Activated T-helper 2 cell treated with anti-CD3 and anti-CD28 coated beads, Interferon-gamma antibody, Interleukin-2, Interleukin-4, amounts not matched to agents 10 μg/mL and 5 μg/mL and 100 μg/mL, durations not matched to agents 14 hours and 24 hours and 36 hours (primary cell): ENCODE data around the gene TUBA1A. TPM values are rescaled to one million over a fixed set of nuclear protein-coding genes. Genes with fewer than 3 reads are reported as not detected.
"Not testable (repeated sequence)": the region's sequence is repeated elsewhere in the genome, so short reads cannot be mapped to it uniquely, and the experiment has no call there.

Source experiments
- DNase-seq: peaks from one replicate; pipeline ENCODE4 v3.0.0; 2021; ENCODE audit warnings: low spot score
- H3K27ac Mint-ChIP-seq: one replicate; pipeline ENCODE4 v1.8.0; 2021; ENCODE audit warnings: mixed read lengths
- H3K27me3 Mint-ChIP-seq: one replicate; pipeline ENCODE4 v1.8.0; 2021; ENCODE audit warnings: low read depth, mixed read lengths
- H3K36me3 Mint-ChIP-seq: one replicate; pipeline ENCODE4 v1.8.0; 2021; ENCODE audit warnings: low read depth, mixed read lengths
- H3K4me1 Mint-ChIP-seq: one replicate; pipeline ENCODE4 v1.8.0; 2021; ENCODE audit warnings: low read depth, mixed read lengths
- H3K4me3 Mint-ChIP-seq: one replicate; pipeline ENCODE4 v1.8.0; 2021; ENCODE audit warnings: low read depth, mild to moderate bottlenecking, moderate library complexity, mixed read lengths
- H3K9me3 Mint-ChIP-seq: one replicate; pipeline ENCODE4 v1.8.0; 2021; ENCODE audit warnings: mixed read lengths
- intact Hi-C: fragments of 100-400 bp; cut with micrococcal nuclease; formaldehyde crosslinking; loops from one replicate; pipeline ENCODE4 v1.15.1; 2023
- total RNA-seq: library from RNA; stranded (reverse); gene quantifications from 2 replicates; pipeline ENCODE4 v1.2.3, GENCODE V29; 2022

TUBA1A gene
- total RNA-seq, 1 donor from 2014 or later, result 86.9 TPM

GRCh38 chr12:49223122-49223521 lies 34.2 kb upstream of the TUBA1A start:
- intact Hi-C loops, result no loop called here
- no peak for DNase-seq
- no peaks in the 10 kb centered on the region for H3K4me1 Mint-ChIP-seq
- no peaks in the 10 kb centered on the region for H3K36me3 Mint-ChIP-seq
- H3K27ac Mint-ChIP-seq, result no peak overlapping the region
- H3K4me3 Mint-ChIP-seq, result no peak overlapping the region
- no peaks in the 10 kb centered on the region for H3K9me3 Mint-ChIP-seq
- H3K27me3 Mint-ChIP-seq, result no peaks in the 10 kb centered on the region

DNA sequence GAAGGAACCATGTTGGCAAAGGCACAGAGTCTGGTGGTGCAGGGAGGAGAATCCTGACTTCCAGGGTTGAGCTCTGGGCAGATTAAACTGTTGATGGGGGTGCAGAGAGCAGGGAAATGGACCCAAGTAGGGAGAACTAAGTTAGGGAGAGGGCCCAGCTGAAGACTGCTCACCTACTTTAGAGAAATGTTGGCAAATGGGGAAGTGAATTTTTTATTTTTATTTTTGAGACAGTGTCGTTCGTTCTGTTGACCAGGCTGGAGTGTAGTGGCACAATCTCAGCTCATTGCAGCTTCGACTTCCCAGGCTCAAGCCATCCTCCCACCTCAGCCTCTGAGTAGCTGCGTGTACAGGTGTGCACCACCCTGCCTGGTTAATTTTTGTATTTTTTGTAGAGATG lies 32.1 kb upstream of the TUBA1A start:
- intact Hi-C loops, result no loop called here
- no peak for DNase-seq
- no peaks in the 10 kb centered on the region for H3K36me3 Mint-ChIP-seq
- no peak overlapping the region for H3K4me3 Mint-ChIP-seq
- H3K9me3 Mint-ChIP-seq, result no peaks in the 10 kb centered on the region
- H3K27ac Mint-ChIP-seq, result no peak overlapping the region
- H3K4me1 Mint-ChIP-seq, result no peaks in the 10 kb centered on the region
- peaks cover 1% of the 10 kb centered on the region for H3K27me3 Mint-ChIP-seq

DNA sequence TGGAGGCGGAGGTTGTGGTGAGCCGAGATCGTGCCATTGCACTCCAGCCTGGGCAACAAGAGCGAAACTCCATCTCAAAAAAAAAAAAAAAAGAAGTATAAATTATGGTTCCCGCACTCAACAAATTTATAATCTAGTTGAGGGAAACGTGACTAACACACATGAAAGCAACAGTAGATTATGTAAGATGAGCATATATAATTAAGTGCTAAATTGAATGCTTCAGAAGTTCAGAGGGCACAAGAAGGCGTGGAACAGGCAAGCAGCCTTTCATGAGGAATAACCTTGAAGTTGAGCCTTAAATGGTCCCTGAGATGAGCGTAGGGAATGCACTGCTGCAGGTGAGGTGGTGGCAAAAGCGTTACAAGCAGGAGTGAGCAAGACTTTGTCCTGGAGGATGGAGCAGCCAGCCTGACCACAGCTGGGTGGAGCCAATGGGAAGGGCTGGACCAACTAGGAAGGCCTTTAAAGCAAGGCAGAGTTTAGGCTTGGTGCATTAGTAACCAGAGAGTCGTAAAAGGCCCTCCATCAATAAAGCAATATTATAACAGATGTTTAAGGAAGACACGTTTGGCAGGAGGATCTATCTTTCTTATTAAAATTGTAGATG lies 30.6 kb upstream of the TUBA1A start:
- intact Hi-C loops, result no loop called here
- DNase-seq, result no peak
- H3K27ac Mint-ChIP-seq, result no peak overlapping the region
- no peaks in the 10 kb centered on the region for H3K4me1 Mint-ChIP-seq
- H3K36me3 Mint-ChIP-seq, result no peaks in the 10 kb centered on the region
- H3K9me3 Mint-ChIP-seq, result no peaks in the 10 kb centered on the region
- no peak overlapping the region for H3K4me3 Mint-ChIP-seq
- peaks cover 5% of the 10 kb centered on the region for H3K27me3 Mint-ChIP-seq

- Mint-ChIP-seq H3K4me3 (no peak overlapping the region), H3K27ac (no peak overlapping the region), H3K36me3 (no peaks in the 10 kb centered on the region), H3K27me3 (peaks cover 5% of the 10 kb centered on the region), H3K9me3 (no peaks in the 10 kb centered on the region), H3K4me1 (no peaks in the 10 kb centered on the region)
- DNase-seq, result no peak
- intact Hi-C loops, result no loop called here
Observed at GRCh38 chr12:49212572-49212971, 23.7 kb upstream of the TUBA1A start.

DNA sequence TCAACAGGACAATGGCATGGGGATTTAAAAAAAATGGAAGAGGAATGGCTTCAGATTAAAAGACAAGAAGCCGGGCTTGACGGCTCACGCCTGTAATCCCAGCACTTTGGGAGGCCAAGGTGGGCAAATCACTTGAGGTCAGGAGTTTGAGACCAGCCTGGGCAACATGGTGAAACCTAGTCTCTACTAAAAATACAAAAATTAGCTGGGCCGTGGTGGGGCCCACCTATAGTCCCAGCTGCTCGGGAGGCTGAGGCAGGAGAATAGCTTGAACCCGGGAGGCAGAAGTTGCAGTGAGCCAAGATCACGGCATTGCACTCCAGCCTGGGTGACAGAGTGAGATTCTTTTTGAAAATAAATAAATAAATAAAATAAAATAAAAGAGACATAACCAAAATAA lies 21.8 kb upstream of the TUBA1A start:
- H3K36me3 Mint-ChIP-seq, H3K27me3 Mint-ChIP-seq, H3K4me3 Mint-ChIP-seq, intact Hi-C loops, H3K9me3 Mint-ChIP-seq, H3K27ac Mint-ChIP-seq, H3K4me1 Mint-ChIP-seq, DNase-seq: not testable (repeated sequence)

DNA sequence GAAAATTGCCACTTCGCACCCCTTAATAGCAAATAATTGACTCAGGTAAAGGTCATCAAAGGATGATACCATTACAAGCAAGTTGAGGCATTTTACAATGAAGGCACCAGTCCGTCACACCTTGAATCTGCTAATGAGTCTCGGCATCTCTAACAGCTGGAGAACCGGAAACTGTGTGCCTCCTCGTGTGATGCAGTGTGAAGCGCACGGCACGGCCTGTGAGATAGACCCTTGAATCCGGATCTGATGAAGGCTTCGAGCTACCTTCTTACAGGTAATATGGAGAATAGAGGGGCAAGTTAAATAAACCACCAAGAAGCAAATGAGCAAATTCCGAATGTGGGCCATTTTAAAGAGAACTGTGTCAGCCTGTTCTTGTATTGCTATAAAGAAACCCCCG lies 19.8 kb upstream of the TUBA1A start:
- Mint-ChIP-seq H3K9me3 (no peaks in the 10 kb centered on the region), H3K4me1 (no peaks in the 10 kb centered on the region)
- intact Hi-C loops, result no loop called here

GRCh38 chr12:49208146-49208545 lies 19.3 kb upstream of the TUBA1A start:
- Mint-ChIP-seq H3K27ac (no peak overlapping the region), H3K36me3 (no peaks in the 10 kb centered on the region), H3K4me1 (no peaks in the 10 kb centered on the region), H3K4me3 (no peak overlapping the region), H3K27me3 (no peaks in the 10 kb centered on the region), H3K9me3 (no peaks in the 10 kb centered on the region)
- DNase-seq, result no peak
- intact Hi-C loops, result no loop called here

More for the DNA sequence above, 19.8 kb upstream of the TUBA1A start:
- Mint-ChIP-seq H3K27me3 (no peaks in the 10 kb centered on the region), H3K4me3 (no peak overlapping the region), H3K36me3 (no peaks in the 10 kb centered on the region), H3K27ac (no peak overlapping the region)
- no peak for DNase-seq

DNA sequence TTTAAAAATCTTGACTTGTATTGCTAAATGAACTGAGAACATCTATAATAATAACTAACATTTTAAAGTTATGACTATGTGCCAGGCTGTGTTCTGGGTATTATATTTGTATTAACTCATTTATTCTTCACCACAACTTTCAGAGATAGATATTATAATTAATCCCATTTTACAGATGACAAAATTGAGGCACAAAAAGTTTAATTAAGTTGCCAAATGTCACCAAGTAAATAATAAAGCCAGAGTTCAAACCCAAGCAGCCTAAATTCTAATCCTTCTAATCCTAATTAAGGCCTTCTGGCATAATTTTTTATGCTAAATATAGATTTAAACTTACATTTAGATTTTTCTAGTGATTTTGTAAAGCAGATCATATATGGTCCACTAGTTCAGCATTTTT lies 17.5 kb upstream of the TUBA1A start:
- no peak overlapping the region for H3K4me3 Mint-ChIP-seq

GRCh38 chr12:49201595-49202295 lies 12.9 kb upstream of the TUBA1A start:
- Mint-ChIP-seq H3K27me3 (peaks cover 11% of the 10 kb centered on the region), H3K9me3 (no peaks in the 10 kb centered on the region), H3K4me1 (peaks cover 15% of the 10 kb centered on the region), H3K36me3 (no peaks in the 10 kb centered on the region), H3K4me3 (no peak overlapping the region), H3K27ac (no peak overlapping the region)
- no peak for DNase-seq
- intact Hi-C loops, result loop anchor here (1.0 kb wide), 1 partner anchor 12 kb away; the partner anchor contains the start of gene TUBA1A

More for the DNA sequence above, 17.5 kb upstream of the TUBA1A start:
- no peaks in the 10 kb centered on the region for H3K27me3 Mint-ChIP-seq
- intact Hi-C loops, result no loop called here
- H3K36me3 Mint-ChIP-seq, result no peaks in the 10 kb centered on the region
- H3K4me1 Mint-ChIP-seq, result peaks cover 8% of the 10 kb centered on the region
- H3K9me3 Mint-ChIP-seq, result no peaks in the 10 kb centered on the region
- H3K27ac Mint-ChIP-seq, result no peak overlapping the region
- DNase-seq, result no peak

DNA sequence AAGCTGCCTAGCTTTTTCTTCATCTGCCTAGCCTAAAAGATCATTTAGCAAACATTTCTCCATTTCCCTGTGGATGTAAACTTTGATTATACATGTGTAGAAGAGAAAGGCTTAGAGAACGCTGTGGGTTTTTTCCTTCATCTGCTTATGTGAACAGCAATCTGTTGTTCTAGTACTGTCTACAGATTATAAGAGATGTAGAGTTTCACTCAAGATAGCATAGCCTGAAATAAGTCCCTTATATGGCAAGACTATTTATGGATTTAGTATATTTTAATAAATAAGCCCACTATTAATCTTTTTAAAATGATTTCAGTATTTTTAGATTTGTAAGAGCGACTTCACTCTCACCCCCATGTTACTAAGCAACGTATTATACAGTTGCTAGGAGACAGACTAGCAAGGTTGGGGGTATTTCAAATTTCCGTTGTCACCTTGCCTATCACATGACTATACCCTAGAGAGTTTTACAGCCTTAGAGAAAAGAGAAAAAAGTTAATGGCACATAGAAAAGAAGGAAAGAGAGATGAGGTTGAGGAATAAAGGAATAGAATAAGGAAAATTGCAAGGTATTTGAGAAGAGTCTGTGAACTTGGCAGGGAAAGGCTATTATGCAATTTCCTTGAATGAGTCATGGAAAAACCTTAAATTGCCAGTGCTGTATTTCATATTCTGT lies 12.2 kb upstream of the TUBA1A start:
- Mint-ChIP-seq H3K27me3 (peaks cover 11% of the 10 kb centered on the region), H3K4me1 (peaks cover 15% of the 10 kb centered on the region), H3K9me3 (no peaks in the 10 kb centered on the region), H3K36me3 (no peaks in the 10 kb centered on the region), H3K4me3 (no peak overlapping the region), H3K27ac (peak overlapping the region; percentile 24)
- intact Hi-C loops, result loop anchor here (1.0 kb wide), 1 partner anchor 12 kb away; the partner anchor contains the start of gene TUBA1A
- no peak for DNase-seq

DNA sequence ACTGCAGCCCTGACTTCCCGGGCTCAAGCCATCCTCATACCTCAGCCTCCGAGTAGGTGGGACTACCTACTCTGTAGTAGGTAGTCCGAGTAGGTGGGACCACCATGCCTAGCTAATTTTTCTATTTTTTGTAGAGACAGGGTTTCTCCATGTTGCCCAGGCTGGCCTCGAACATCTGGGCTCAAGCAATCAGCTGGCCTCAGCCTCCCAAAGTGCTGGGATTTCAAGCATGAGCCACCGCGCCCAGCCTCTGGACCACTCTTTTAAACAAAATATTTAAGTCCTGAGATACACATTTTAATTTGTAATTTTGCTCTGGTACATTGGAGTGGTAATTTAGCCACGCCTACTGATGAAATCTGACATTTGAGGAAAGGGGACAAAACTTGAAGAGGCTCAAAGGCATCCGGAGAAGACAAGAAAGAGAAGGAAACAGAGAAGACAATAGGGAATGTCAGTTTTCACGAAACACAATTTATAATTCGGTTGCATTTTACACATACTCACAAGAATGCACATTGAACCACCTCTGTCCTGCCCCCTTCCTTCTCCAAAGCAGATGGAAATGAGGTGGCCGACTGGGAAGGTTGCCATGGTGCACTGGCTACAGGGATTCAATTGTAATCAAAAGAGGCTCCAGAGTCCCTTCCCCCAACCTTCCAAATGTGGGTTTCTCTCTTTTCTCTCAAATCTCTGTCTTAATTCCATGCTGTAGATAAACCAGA lies 9.7 kb upstream of the TUBA1A start:
- no peak for DNase-seq
- Mint-ChIP-seq H3K4me1 (peaks cover 15% of the 10 kb centered on the region), H3K27me3 (peaks cover 11% of the 10 kb centered on the region), H3K9me3 (no peaks in the 10 kb centered on the region), H3K36me3 (no peaks in the 10 kb centered on the region), H3K27ac (no peak overlapping the region), H3K4me3 (no peak overlapping the region)
- intact Hi-C loops, result no loop called here

GRCh38 chr12:49197256-49197655 lies 8.4 kb upstream of the TUBA1A start:
- Mint-ChIP-seq H3K36me3 (no peaks in the 10 kb centered on the region), H3K4me3 (no peak overlapping the region), H3K27ac (no peak overlapping the region), H3K27me3 (peaks cover 18% of the 10 kb centered on the region), H3K4me1 (peaks cover 15% of the 10 kb centered on the region), H3K9me3 (no peaks in the 10 kb centered on the region)
- DNase-seq, result no peak
- intact Hi-C loops, result no loop called here
